HCT116 (cell line): ENCODE results near the gene ROCK2. TPM values are rescaled to one million over a fixed set of nuclear protein-coding genes. Genes with fewer than 3 reads are reported as not detected.

Experiments used
- ATAC-seq: fragments of 200-7000 bp; cut with Tn5 transposase; 2 replicates; pipeline ENCODE4 v1.9.1; 2020; ENCODE audit warnings: mild to moderate bottlenecking, moderate library complexity
- BruUV-seq: library from RNA; stranded (reverse); fragments of 400-500 nt; replicated peaks from 2 replicates; lab custom pipeline; 2021; lab: Mats Ljungman, UMichigan
- CTCF ChIA-PET: fragments of 300-600 bp; sonication (Branson Sonifier 250); formaldehyde crosslinking; loops from one replicate; lab custom pipeline; 2021; ENCODE audit warnings: antibody characterized with exemption; lab: Charles Lee
- POLR2A ChIA-PET: fragments of 300-600, 350-600 bp; sonication (Branson Sonifier 250); formaldehyde crosslinking; loops from one replicate; lab custom pipeline; 2021; ENCODE audit warnings: antibody characterized with exemption; lab: Charles Lee
- RAD21 ChIA-PET, 2 experiments: fragments of 300-600 bp; sonication (Branson Sonifier 250); formaldehyde crosslinking; loops; one replicate each; lab custom pipeline; 2023; ENCODE audit warnings: low total read pairs in 2 of 2; ENCODE audit not compliant: uncharacterized antibody in 2 of 2, unreplicated experiment in 2 of 2, low non-redundant PET in 1 of 2; lab: Charles Lee
- DNase-seq: peaks from one replicate; pipeline ENCODE4 v3.0.0-alpha.2; 2010; ENCODE audit warnings: low read depth, low spot score
- H2AFZ ChIP-seq: fragments of 200-600 bp; shearing (Covaris generic), sonication (generic); 2 replicates; pipeline ENCODE4 v1.6.1; 2017; ENCODE audit warnings: low read depth, mixed run types, mixed read lengths, antibody characterized with exemption, low read length; ENCODE audit not compliant: poor library complexity, severe bottlenecking
- H3K27ac ChIP-seq: 2 replicates; pipeline ENCODE4 v1.5.1; 2012; ENCODE audit warnings: low read depth, low read length
- H3K27me3 ChIP-seq: fragments of 200-600 bp; sonication (generic); 2 replicates; pipeline ENCODE4 v1.6.1; 2016; ENCODE audit warnings: mixed run types, low read length, mixed read lengths; ENCODE audit not compliant: insufficient read depth
- H3K36me3 ChIP-seq, 2 experiments: fragments of 200-500 bp in 1 of 2; fragments of 200-600 bp in 1 of 2; sonication (Bioruptor generic) in 1 of 2; sonication (generic) in 1 of 2; 2 replicates each; pipeline versions ENCODE4 v1.5.1 to v1.6.1; 2014 to 2016; ENCODE audit warnings: low read length in 2 of 2, inconsistent platforms in 1 of 2, mixed read lengths in 1 of 2, mixed run types in 1 of 2; ENCODE audit not compliant: insufficient read depth in 2 of 2, control insufficient read depth in 1 of 2
- H3K4me1 ChIP-seq, 2 experiments: fragments of 200-600 bp in 1 of 2; sonication (generic) in 1 of 2; 2 replicates each; pipeline versions ENCODE4 v1.5.1 to v1.6.1; 2012 to 2017; ENCODE audit warnings: low read length in 2 of 2, inconsistent platforms in 1 of 2, mild to moderate bottlenecking in 1 of 2, mixed read lengths in 1 of 2, mixed run types in 1 of 2, moderate library complexity in 1 of 2; ENCODE audit not compliant: insufficient read depth in 2 of 2, control insufficient read depth in 1 of 2
- H3K4me2 ChIP-seq: fragments of 200-600 bp; sonication (generic); 2 replicates; pipeline ENCODE4 v1.6.1; 2017; ENCODE audit warnings: mixed run types, low read length, mixed read lengths
- H3K4me3 ChIP-seq, 2 experiments: fragments of 200-600 bp in 1 of 2; sonication (generic) in 1 of 2; replicated peaks in 1 of 2; 2 replicates each; pipeline ENCODE4 v1.5.1; 2011 to 2016; ENCODE audit warnings: low read length in 2 of 2, control low read depth in 1 of 2, low read depth in 1 of 2, mild to moderate bottlenecking in 1 of 2, mixed read lengths in 1 of 2, mixed run types in 1 of 2
- H3K79me2 ChIP-seq: fragments of 200-600 bp; sonication (generic); 2 replicates; pipeline ENCODE4 v1.6.1; 2017; ENCODE audit warnings: mild to moderate bottlenecking, mixed run types, low read length, moderate library complexity, mixed read lengths; ENCODE audit not compliant: insufficient read depth
- H3K9ac ChIP-seq: fragments of 200-600 bp; sonication (generic); 2 replicates; pipeline ENCODE4 v1.6.1; 2016; ENCODE audit warnings: low read length, mixed read lengths
- H3K9me2 ChIP-seq: fragments of 200-600 bp; sonication (generic), shearing (Covaris generic); 2 replicates; pipeline ENCODE4 v1.6.1; 2017; ENCODE audit warnings: mixed run types, mild to moderate bottlenecking, moderate library complexity; ENCODE audit not compliant: insufficient read depth
- H3K9me3 ChIP-seq, 2 experiments: fragments of 200-500 bp in 1 of 2; fragments of 200-600 bp in 1 of 2; sonication (Bioruptor generic) in 1 of 2; sonication (generic) in 1 of 2; 2 replicates each; pipeline ENCODE4 v1.6.1; 2014 to 2017; ENCODE audit warnings: low read length in 2 of 2, mixed read lengths in 2 of 2, inconsistent platforms in 1 of 2, low read depth in 1 of 2, mild to moderate bottlenecking in 1 of 2, mixed run types in 1 of 2, moderate library complexity in 1 of 2; ENCODE audit not compliant: control insufficient read depth in 1 of 2, insufficient read depth in 1 of 2
- H4K20me1 ChIP-seq: fragments of 200-600 bp; sonication (generic), shearing (Covaris generic); 2 replicates; pipeline ENCODE4 v1.6.1; 2017; ENCODE audit warnings: mixed run types, mild to moderate bottlenecking, moderate library complexity; ENCODE audit not compliant: insufficient read depth
- CEBPB ChIP-seq: IDR thresholded peaks from 2 replicates; pipeline ENCODE4 v1.6.1; 2012; ENCODE audit warnings: low read depth
- CTCF ChIP-seq, 3 experiments: fragments of 200-600 bp in 1 of 3; sonication (generic) in 1 of 3; IDR thresholded peaks in 2 of 3; conservative IDR thresholded peaks in 1 of 3; 2 replicates each; pipeline ENCODE4 v1.5.1; 2012 to 2017; ENCODE audit warnings: low read depth in 2 of 3, low read length in 2 of 3, antibody characterized with exemption in 1 of 3, borderline replicate concordance in 1 of 3, control low read depth in 1 of 3, mild to moderate bottlenecking in 1 of 3, mixed read lengths in 1 of 3, mixed run types in 1 of 3, moderate library complexity in 1 of 3; ENCODE audit not compliant: insufficient read depth in 1 of 3
- EGR1 ChIP-seq: IDR thresholded peaks from 2 replicates; pipeline ENCODE4 v1.6.1; 2012; ENCODE audit warnings: low read depth
- EZH2 ChIP-seq: fragments of 200-600 bp; sonication (generic); IDR thresholded peaks from 2 replicates; pipeline ENCODE4 v1.6.1; 2017; ENCODE audit warnings: antibody characterized with exemption, mixed run types
- EZH2phosphoT487 ChIP-seq: fragments of 200-600 bp; IDR thresholded peaks from 2 replicates; pipeline ENCODE4 v1.6.1; 2018; ENCODE audit warnings: antibody characterized with exemption, borderline replicate concordance
- JUND ChIP-seq: IDR thresholded peaks from 2 replicates; pipeline ENCODE4 v1.6.1; 2012
- POLR2AphosphoS5 ChIP-seq: IDR thresholded peaks from 2 replicates; pipeline ENCODE4 v1.6.1; 2011; ENCODE audit warnings: mild to moderate bottlenecking, low read depth, low read length, moderate library complexity
- RAD21 ChIP-seq: IDR thresholded peaks from 2 replicates; pipeline ENCODE4 v1.6.1; 2012; ENCODE audit warnings: low read depth, mild to moderate bottlenecking
- REST ChIP-seq: IDR thresholded peaks from 2 replicates; pipeline ENCODE4 v1.6.1; 2012; ENCODE audit warnings: low read depth
- SIN3A ChIP-seq: IDR thresholded peaks from 2 replicates; pipeline ENCODE4 v1.6.1; 2012; ENCODE audit warnings: low read depth
- SRF ChIP-seq: IDR thresholded peaks from 2 replicates; pipeline ENCODE4 v1.6.1; 2012; ENCODE audit warnings: low read depth
- ZBTB33 ChIP-seq: IDR thresholded peaks from 2 replicates; pipeline ENCODE4 v1.6.1; 2011; ENCODE audit warnings: mild to moderate bottlenecking, low read length, moderate library complexity; ENCODE audit not compliant: insufficient replicate concordance; ENCODE audit errors: extremely low read depth
- ZNF274 ChIP-seq: fragments of 200-500 bp; sonication (Bioruptor generic); IDR thresholded peaks from 2 replicates; pipeline ENCODE4 v1.6.1; 2014; ENCODE audit warnings: mild to moderate bottlenecking, low read depth, low read length, inconsistent platforms
- intact Hi-C: fragments of 100-400 bp; cut with micrococcal nuclease; formaldehyde crosslinking; loops from 2 replicates; pipeline ENCODE4 v1.10.0; 2022
- total RNA-seq: library from RNA; stranded (reverse); gene quantifications from one replicate; pipeline ENCODE4 v1.2.1, GENCODE V29; 2021; ENCODE audit not compliant: unreplicated experiment
- TF ChIP-seq, protein P1 (sequence below): IDR thresholded peaks from 2 replicates; pipeline ENCODE4 v1.6.1; 2012

Gene ROCK2
- total RNA-seq, 1 experiment from 2014 or later, result 48.0 TPM

GRCh38 chr2:11303290-11304013, 41.0 kb downstream of the ROCK2 start:
- Histone ChIP-seq H3K9me2 (no peaks in the 10 kb centered on the region), H3K9me3 (no peaks in the 10 kb centered on the region), H3K27me3 (no peaks in the 10 kb centered on the region), H3K4me2 (no peak overlapping the region), H4K20me1 (no peaks in the 10 kb centered on the region; the same call in 1 of the 2 replicates), H2AFZ (no peak overlapping the region), H3K79me2 (peaks cover 87% of the 10 kb centered on the region), H3K27ac (no peak overlapping the region), H3K4me1 (no peaks in the 10 kb centered on the region), H3K9ac (no peak overlapping the region), H3K36me3 (no peaks in the 10 kb centered on the region), H3K4me3 (no peak overlapping the region)
- TF ChIP-seq SRF (no peak), EZH2phosphoT487 (no peak), EZH2 (no peak), SIN3A (no peak), CTCF (IDR thresholded peaks at IDR 0.05 in 2 of 3, conservative IDR thresholded peaks at IDR 0.05 in 1 of 3; ENCODE audit: borderline replicate concordance in 1 of 3, insufficient read depth in 1 of 3, low read depth in 2 of 3, low read length in 2 of 3) (no peak), ZNF274 (no peak), RAD21 (no peak), JUND (no peak), EGR1 (no peak), REST (no peak), CEBPB (no peak), ZBTB33 (no peak), POLR2AphosphoS5 (no peak)
- TF ChIP-seq, protein P1, sequence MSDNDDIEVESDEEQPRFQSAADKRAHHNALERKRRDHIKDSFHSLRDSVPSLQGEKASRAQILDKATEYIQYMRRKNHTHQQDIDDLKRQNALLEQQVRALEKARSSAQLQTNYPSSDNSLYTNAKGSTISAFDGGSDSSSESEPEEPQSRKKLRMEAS, result no peak
- no TSS peak for BruUV-seq
- no peak for ATAC-seq
- ChIA-PET POLR2A (no interaction called here), CTCF (no interaction called here), RAD21 (no interaction called here)
- DNase-seq, result no peak
- intact Hi-C loops, result no loop called here
